Calu3 (cell line): ENCODE data around the gene COL18A1. TPM values are rescaled to one million over a fixed set of nuclear protein-coding genes. Genes with fewer than 3 reads are reported as not detected.

Experiments
- BruUV-seq: library from RNA; stranded (reverse); fragments of 400-500 nt; replicated peaks from 2 replicates; lab custom pipeline; 2021; lab: Mats Ljungman, UMichigan
- CTCF ChIA-PET: fragments of 300-600 bp; sonication (Branson Sonifier 250); formaldehyde crosslinking; loops from one replicate; lab custom pipeline; 2022; ENCODE audit warnings: antibody characterized with exemption; lab: Charles Lee
- DNase-seq: peaks from one replicate; pipeline ENCODE4 v3.0.0; 2022
- H3K27ac Mint-ChIP-seq: one replicate; pipeline ENCODE4 v1.8.0; 2022; ENCODE audit warnings: mixed read lengths; ENCODE audit not compliant: unreplicated experiment
- H3K27me3 Mint-ChIP-seq: one replicate; pipeline ENCODE4 v1.8.0; 2022; ENCODE audit warnings: mixed read lengths; ENCODE audit not compliant: unreplicated experiment
- H3K36me3 Mint-ChIP-seq: one replicate; pipeline ENCODE4 v1.8.0; 2022; ENCODE audit warnings: mild to moderate bottlenecking, moderate library complexity, mixed read lengths; ENCODE audit not compliant: insufficient read depth, unreplicated experiment
- H3K4me1 Mint-ChIP-seq: one replicate; pipeline ENCODE4 v1.8.0; 2022; ENCODE audit warnings: mild to moderate bottlenecking, low read depth, mixed read lengths; ENCODE audit not compliant: unreplicated experiment
- H3K4me3 Mint-ChIP-seq: one replicate; pipeline ENCODE4 v1.8.0; 2022; ENCODE audit warnings: mild to moderate bottlenecking, low read depth, moderate library complexity, mixed read lengths; ENCODE audit not compliant: unreplicated experiment
- H3K9me3 Mint-ChIP-seq: one replicate; pipeline ENCODE4 v1.8.0; 2022; ENCODE audit warnings: low read depth, mixed read lengths; ENCODE audit not compliant: unreplicated experiment
- intact Hi-C: fragments of 100-400 bp; cut with micrococcal nuclease; formaldehyde crosslinking; loops from one replicate; pipeline ENCODE4 v1.10.0; 2022; ENCODE audit not compliant: unreplicated experiment
- total RNA-seq: library from RNA; stranded (reverse); gene quantifications from 2 replicates; pipeline ENCODE4 v1.2.3, GENCODE V29; 2022
- TF ChIP-seq, protein P1 (sequence below): fragments of 200-600 bp; IDR thresholded peaks from one replicate; pipeline ENCODE4 v1.8.0; 2022; ENCODE audit warnings: antibody characterized with exemption; ENCODE audit not compliant: unreplicated experiment

The COL18A1 gene
- total RNA-seq, 1 experiment from 2014 or later, result 82.9 TPM

DNA sequence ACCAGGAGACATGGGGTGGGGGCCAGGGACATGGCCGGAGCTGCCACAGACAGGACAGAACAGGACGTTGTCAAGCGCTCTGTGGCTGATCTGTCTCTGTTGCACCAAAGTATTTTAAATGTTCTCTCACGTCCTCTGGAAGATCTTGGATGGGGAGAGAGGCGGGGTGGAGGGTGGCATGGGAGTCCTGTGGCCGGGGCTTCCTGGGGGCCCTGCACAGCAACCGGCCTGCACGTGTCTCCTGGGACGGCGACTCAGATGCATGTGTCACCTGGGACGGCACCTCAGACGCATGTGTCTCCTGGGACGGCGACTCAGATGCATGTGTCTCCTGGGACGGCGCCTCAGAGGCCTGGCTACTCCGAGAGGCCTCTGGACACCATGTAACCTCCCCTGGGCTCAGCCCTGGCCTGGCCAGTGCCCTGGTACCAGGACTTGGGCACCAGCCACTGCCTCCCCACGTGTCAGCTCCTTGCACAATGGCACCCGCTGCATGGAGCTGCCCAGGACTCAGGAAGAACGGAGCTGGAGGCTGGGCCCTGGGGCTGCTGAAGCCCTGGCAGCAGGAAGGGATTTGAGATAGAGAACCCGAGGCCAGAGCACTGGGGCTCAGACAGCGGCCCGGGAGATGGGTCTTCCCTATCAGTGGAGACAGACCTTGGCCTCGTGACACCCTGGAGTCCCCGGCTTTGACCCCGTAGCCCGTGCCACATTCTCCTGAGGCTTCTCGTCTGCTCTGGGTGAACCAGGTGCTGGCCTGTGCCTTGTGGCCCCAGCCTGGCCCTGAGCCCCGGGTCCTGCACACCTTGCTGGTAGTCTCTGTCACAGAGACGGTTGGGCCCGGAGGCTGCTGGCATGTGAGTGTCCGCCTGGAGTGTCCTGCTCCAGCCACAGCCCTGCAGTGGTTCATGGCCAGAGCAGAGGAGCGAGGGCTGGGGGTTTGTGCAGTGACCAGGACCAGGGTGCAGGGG is 152.0 kb downstream of the COL18A1 start:
- no peak for DNase-seq
- no TSS peak for BruUV-seq
- CTCF ChIA-PET, result no interaction called here

DNA sequence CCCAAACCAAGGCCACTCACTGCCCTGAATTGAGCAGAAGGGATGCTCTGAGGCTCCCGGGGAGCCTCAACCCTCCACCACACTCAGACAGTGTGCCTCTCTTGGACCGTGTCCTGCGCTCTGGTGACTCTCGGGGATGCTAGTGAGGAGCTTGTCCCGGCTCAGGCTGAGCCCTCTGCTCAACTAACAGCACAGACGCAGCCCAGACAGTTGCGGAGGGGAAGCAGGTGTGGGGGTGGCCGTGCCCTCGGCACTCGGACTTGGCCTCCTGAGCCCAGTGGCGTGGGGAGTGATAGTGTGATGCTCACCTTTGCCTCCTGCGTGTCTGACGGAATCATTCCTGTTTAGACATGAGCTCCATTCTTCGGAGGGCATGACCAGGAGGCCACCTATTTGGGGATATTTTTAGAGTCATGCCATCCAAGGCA is 152.7 kb downstream of the COL18A1 start:
- intact Hi-C loops, result no loop called here
- no peaks in the 10 kb centered on the region for H3K9me3 Mint-ChIP-seq
- H3K36me3 Mint-ChIP-seq, result peaks cover 5% of the 10 kb centered on the region
- peaks cover 52% of the 10 kb centered on the region for H3K27me3 Mint-ChIP-seq
- BruUV-seq, result no TSS peak
- H3K4me3 Mint-ChIP-seq, result no peak overlapping the region
- CTCF ChIA-PET, result no interaction called here
- TF ChIP-seq, protein P1, sequence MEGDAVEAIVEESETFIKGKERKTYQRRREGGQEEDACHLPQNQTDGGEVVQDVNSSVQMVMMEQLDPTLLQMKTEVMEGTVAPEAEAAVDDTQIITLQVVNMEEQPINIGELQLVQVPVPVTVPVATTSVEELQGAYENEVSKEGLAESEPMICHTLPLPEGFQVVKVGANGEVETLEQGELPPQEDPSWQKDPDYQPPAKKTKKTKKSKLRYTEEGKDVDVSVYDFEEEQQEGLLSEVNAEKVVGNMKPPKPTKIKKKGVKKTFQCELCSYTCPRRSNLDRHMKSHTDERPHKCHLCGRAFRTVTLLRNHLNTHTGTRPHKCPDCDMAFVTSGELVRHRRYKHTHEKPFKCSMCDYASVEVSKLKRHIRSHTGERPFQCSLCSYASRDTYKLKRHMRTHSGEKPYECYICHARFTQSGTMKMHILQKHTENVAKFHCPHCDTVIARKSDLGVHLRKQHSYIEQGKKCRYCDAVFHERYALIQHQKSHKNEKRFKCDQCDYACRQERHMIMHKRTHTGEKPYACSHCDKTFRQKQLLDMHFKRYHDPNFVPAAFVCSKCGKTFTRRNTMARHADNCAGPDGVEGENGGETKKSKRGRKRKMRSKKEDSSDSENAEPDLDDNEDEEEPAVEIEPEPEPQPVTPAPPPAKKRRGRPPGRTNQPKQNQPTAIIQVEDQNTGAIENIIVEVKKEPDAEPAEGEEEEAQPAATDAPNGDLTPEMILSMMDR, result no peak
- no peaks in the 10 kb centered on the region for H3K4me1 Mint-ChIP-seq
- H3K27ac Mint-ChIP-seq, result no peak overlapping the region
- no peak for DNase-seq

More for the DNA sequence above, 152.0 kb downstream of the COL18A1 start:
- Mint-ChIP-seq H3K27me3 (peaks cover 45% of the 10 kb centered on the region), H3K4me3 (no peak overlapping the region), H3K9me3 (no peaks in the 10 kb centered on the region), H3K27ac (no peak overlapping the region), H3K4me1 (no peaks in the 10 kb centered on the region), H3K36me3 (peaks cover 5% of the 10 kb centered on the region)
- TF ChIP-seq, protein P1, result no peak
- intact Hi-C loops, result no loop called here

GRCh38 chr21:45558044-45558721 is 153.2 kb downstream of the COL18A1 start:
- no TSS peak for BruUV-seq
- Mint-ChIP-seq H3K27ac (no peak overlapping the region), H3K4me1 (no peaks in the 10 kb centered on the region), H3K27me3 (peaks cover 57% of the 10 kb centered on the region), H3K36me3 (peaks cover 5% of the 10 kb centered on the region), H3K9me3 (no peaks in the 10 kb centered on the region), H3K4me3 (no peak overlapping the region)
- no peak for DNase-seq
- intact Hi-C loops, result no loop called here
- TF ChIP-seq, protein P1, result no peak
- CTCF ChIA-PET, result no interaction called here

- no peak overlapping the region for H3K27ac Mint-ChIP-seq
- no peaks in the 10 kb centered on the region for H3K4me1 Mint-ChIP-seq
- CTCF ChIA-PET, result interaction anchor here (1.1 kb wide), 1 partner anchor 14 kb away, joined by 3 read pairs; no protein-coding TSS in a partner anchor
- no peak for DNase-seq
- peaks cover 70% of the 10 kb centered on the region for H3K27me3 Mint-ChIP-seq
- no TSS peak for BruUV-seq
- TF ChIP-seq, protein P1, result no peak
- no peak overlapping the region for H3K4me3 Mint-ChIP-seq
- H3K36me3 Mint-ChIP-seq, result peaks cover 5% of the 10 kb centered on the region
- no peaks in the 10 kb centered on the region for H3K9me3 Mint-ChIP-seq
- intact Hi-C loops, result no loop called here
These were observed 154.5 kb downstream of the COL18A1 start for GRCh38 chr21:45559216-45560105.
